Measurements from ENCODE around the gene MUC2.

The MUC2 gene

GRCh38 chr11:1074244-1075221 lies at the start of gene MUC2:
MUC2 (plus strand) TSS chr11:1074874.
- Histone ChIP-seq H3K36me3 (ENCODE audit: insufficient read depth, low read length) (no peaks in the 10 kb centered on the region), H3K9ac (ENCODE audit: low read depth, low read length) (no peak within 1 kb of the TSS), H3K4me1 (ENCODE audit: insufficient read depth, low read length) (peaks cover 7% of the 10 kb centered on the region; the same call in 1 of the 2 replicates), H3K9me3 (ENCODE audit: control insufficient read depth, insufficient read depth, low read length) (no peaks in the 10 kb centered on the region)

GRCh38 chr11:1025410-1026162 lies 49.1 kb upstream of the MUC2 start:
- Histone ChIP-seq H3K4me1 (ENCODE audit: insufficient read depth, low read length) (no peaks in the 10 kb centered on the region), H3K9ac (ENCODE audit: low read depth, low read length) (no peak overlapping the region), H3K36me3 (ENCODE audit: insufficient read depth, low read length) (no peaks in the 10 kb centered on the region; the same call in 1 of the 2 replicates), H3K9me3 (ENCODE audit: control insufficient read depth, insufficient read depth, low read length) (no peaks in the 10 kb centered on the region)

GRCh38 chr11:1026163-1026450 lies 48.6 kb upstream of the MUC2 start:
- no peaks in the 10 kb centered on the region; the same call in 1 of the 2 replicates for H3K36me3 ChIP-seq (ENCODE audit: insufficient read depth, low read length)
- no peaks in the 10 kb centered on the region for H3K9me3 ChIP-seq (ENCODE audit: control insufficient read depth, insufficient read depth, low read length)
- no peak overlapping the region for H3K9ac ChIP-seq (ENCODE audit: low read depth, low read length)
- H3K4me1 ChIP-seq (ENCODE audit: insufficient read depth, low read length) = no peaks in the 10 kb centered on the region

- no peaks in the 10 kb centered on the region for H3K4me1 ChIP-seq (ENCODE audit: insufficient read depth, low read length)
- no peaks in the 10 kb centered on the region; the same call in 1 of the 2 replicates for H3K36me3 ChIP-seq (ENCODE audit: insufficient read depth, low read length)
- no peak overlapping the region for H3K9ac ChIP-seq (ENCODE audit: low read depth, low read length)
- no peaks in the 10 kb centered on the region for H3K9me3 ChIP-seq (ENCODE audit: control insufficient read depth, insufficient read depth, low read length)
Observed at GRCh38 chr11:1026641-1027482, 47.8 kb upstream of the MUC2 start.

GRCh38 chr11:1027483-1028290 lies 47.0 kb upstream of the MUC2 start:
- no peaks in the 10 kb centered on the region for H3K4me1 ChIP-seq (ENCODE audit: insufficient read depth, low read length)
- H3K36me3 ChIP-seq (ENCODE audit: insufficient read depth, low read length) = no peaks in the 10 kb centered on the region; the same call in 1 of the 2 replicates
- no peaks in the 10 kb centered on the region for H3K9me3 ChIP-seq (ENCODE audit: control insufficient read depth, insufficient read depth, low read length)
- no peak overlapping the region for H3K9ac ChIP-seq (ENCODE audit: low read depth, low read length)

GRCh38 chr11:1028291-1028540 lies 46.5 kb upstream of the MUC2 start:
- no peaks in the 10 kb centered on the region for H3K9me3 ChIP-seq (ENCODE audit: control insufficient read depth, insufficient read depth, low read length)
- H3K4me1 ChIP-seq (ENCODE audit: insufficient read depth, low read length) = no peaks in the 10 kb centered on the region
- no peak overlapping the region for H3K9ac ChIP-seq (ENCODE audit: low read depth, low read length)
- H3K36me3 ChIP-seq (ENCODE audit: insufficient read depth, low read length) = no peaks in the 10 kb centered on the region; the same call in 1 of the 2 replicates

- Histone ChIP-seq H3K9ac (ENCODE audit: low read depth, low read length) (no peak overlapping the region), H3K4me1 (ENCODE audit: insufficient read depth, low read length) (no peaks in the 10 kb centered on the region), H3K36me3 (ENCODE audit: insufficient read depth, low read length) (no peaks in the 10 kb centered on the region)
Observed at GRCh38 chr11:1028616-1029015, 46.1 kb upstream of the MUC2 start.

GRCh38 chr11:1029051-1029450 lies 45.6 kb upstream of the MUC2 start:
- Histone ChIP-seq H3K9me3 (ENCODE audit: control insufficient read depth, insufficient read depth, low read length) (no peaks in the 10 kb centered on the region), H3K36me3 (ENCODE audit: insufficient read depth, low read length) (no peaks in the 10 kb centered on the region), H3K9ac (ENCODE audit: low read depth, low read length) (no peak overlapping the region), H3K4me1 (ENCODE audit: insufficient read depth, low read length) (no peaks in the 10 kb centered on the region)

More at GRCh38 chr11:1028616-1029015, 46.1 kb upstream of the MUC2 start:
- H3K9me3 ChIP-seq (ENCODE audit: control insufficient read depth, insufficient read depth, low read length) = no peaks in the 10 kb centered on the region

- no peaks in the 10 kb centered on the region for H3K36me3 ChIP-seq (ENCODE audit: insufficient read depth, low read length)
- no peaks in the 10 kb centered on the region for H3K4me1 ChIP-seq (ENCODE audit: insufficient read depth, low read length)
- no peaks in the 10 kb centered on the region for H3K9me3 ChIP-seq (ENCODE audit: control insufficient read depth, insufficient read depth, low read length)
- H3K9ac ChIP-seq (ENCODE audit: low read depth, low read length) = no peak overlapping the region
Observed at GRCh38 chr11:1029654-1030053, 45.0 kb upstream of the MUC2 start.

GRCh38 chr11:1030086-1030485 lies 44.6 kb upstream of the MUC2 start:
- no peak overlapping the region for H3K9ac ChIP-seq (ENCODE audit: low read depth, low read length)
- no peaks in the 10 kb centered on the region for H3K4me1 ChIP-seq (ENCODE audit: insufficient read depth, low read length)
- H3K9me3 ChIP-seq (ENCODE audit: control insufficient read depth, insufficient read depth, low read length) = no peaks in the 10 kb centered on the region
- no peaks in the 10 kb centered on the region for H3K36me3 ChIP-seq (ENCODE audit: insufficient read depth, low read length)

GRCh38 chr11:1030556-1030955 lies 44.1 kb upstream of the MUC2 start:
- Histone ChIP-seq H3K9ac (ENCODE audit: low read depth, low read length) (no peak overlapping the region), H3K9me3 (ENCODE audit: control insufficient read depth, insufficient read depth, low read length) (no peaks in the 10 kb centered on the region), H3K36me3 (ENCODE audit: insufficient read depth, low read length) (no peaks in the 10 kb centered on the region), H3K4me1 (ENCODE audit: insufficient read depth, low read length) (no peaks in the 10 kb centered on the region)

GRCh38 chr11:1031121-1031899 lies 43.4 kb upstream of the MUC2 start:
- Histone ChIP-seq H3K9ac (ENCODE audit: low read depth, low read length) (no peak overlapping the region), H3K36me3 (ENCODE audit: insufficient read depth, low read length) (no peaks in the 10 kb centered on the region), H3K9me3 (ENCODE audit: control insufficient read depth, insufficient read depth, low read length) (no peaks in the 10 kb centered on the region), H3K4me1 (ENCODE audit: insufficient read depth, low read length) (no peaks in the 10 kb centered on the region)

GRCh38 chr11:1032310-1032891 lies 42.3 kb upstream of the MUC2 start:
- Histone ChIP-seq H3K4me1 (ENCODE audit: insufficient read depth, low read length) (no peaks in the 10 kb centered on the region), H3K36me3 (ENCODE audit: insufficient read depth, low read length) (no peaks in the 10 kb centered on the region), H3K9me3 (ENCODE audit: control insufficient read depth, insufficient read depth, low read length) (no peaks in the 10 kb centered on the region), H3K9ac (ENCODE audit: low read depth, low read length) (no peak overlapping the region)

Measured in ES-I3 (cell line).